Stimulated activated naive B cell treated with anti-CD40 and anti-IgM and Interleukin-4, amounts not matched to agents 10 μg/mL and 1 μg/mL and 100 μg/mL, for 72 hours (primary cell): Measurements from ENCODE around the gene CAMK2D.
"Not testable (repeated sequence)": the region's sequence is repeated elsewhere in the genome, so short reads cannot be mapped to it uniquely, and the experiment has no call there.

ENCODE experiments used
- ATAC-seq, 2 donors: fragments of 150-1000 bp; cut with Tn5 transposase; replicated peaks; 2 replicates each; pipeline ENCODE4 v1.10.0; 2021; ENCODE audit warnings: moderate library complexity in 1 of 2
- DNase-seq: peaks from one replicate; pipeline ENCODE4 v3.0.0; 2021
- H3K27ac Mint-ChIP-seq: one replicate; pipeline ENCODE4 v1.8.0; 2022; ENCODE audit warnings: mild to moderate bottlenecking, mixed read lengths
- H3K27me3 Mint-ChIP-seq, 2 donors: one replicate each; pipeline ENCODE4 v1.8.0; 2022; ENCODE audit warnings: mixed read lengths in 2 of 2
- H3K36me3 Mint-ChIP-seq, 2 donors: one replicate each; pipeline ENCODE4 v1.8.0; 2022; ENCODE audit warnings: mixed read lengths in 2 of 2, mild to moderate bottlenecking in 1 of 2
- H3K4me1 Mint-ChIP-seq, 2 donors: one replicate each; pipeline ENCODE4 v1.8.0; 2022; ENCODE audit warnings: mixed read lengths in 2 of 2, mild to moderate bottlenecking in 1 of 2
- H3K4me3 Mint-ChIP-seq, 2 donors: one replicate each; pipeline ENCODE4 v1.8.0; 2022; ENCODE audit warnings: mild to moderate bottlenecking in 2 of 2, mixed read lengths in 2 of 2, moderate library complexity in 1 of 2
- H3K9me3 Mint-ChIP-seq, 2 donors: one replicate each; pipeline ENCODE4 v1.8.0; 2022; ENCODE audit warnings: mixed read lengths in 2 of 2, mild to moderate bottlenecking in 1 of 2

The CAMK2D gene

DNA sequence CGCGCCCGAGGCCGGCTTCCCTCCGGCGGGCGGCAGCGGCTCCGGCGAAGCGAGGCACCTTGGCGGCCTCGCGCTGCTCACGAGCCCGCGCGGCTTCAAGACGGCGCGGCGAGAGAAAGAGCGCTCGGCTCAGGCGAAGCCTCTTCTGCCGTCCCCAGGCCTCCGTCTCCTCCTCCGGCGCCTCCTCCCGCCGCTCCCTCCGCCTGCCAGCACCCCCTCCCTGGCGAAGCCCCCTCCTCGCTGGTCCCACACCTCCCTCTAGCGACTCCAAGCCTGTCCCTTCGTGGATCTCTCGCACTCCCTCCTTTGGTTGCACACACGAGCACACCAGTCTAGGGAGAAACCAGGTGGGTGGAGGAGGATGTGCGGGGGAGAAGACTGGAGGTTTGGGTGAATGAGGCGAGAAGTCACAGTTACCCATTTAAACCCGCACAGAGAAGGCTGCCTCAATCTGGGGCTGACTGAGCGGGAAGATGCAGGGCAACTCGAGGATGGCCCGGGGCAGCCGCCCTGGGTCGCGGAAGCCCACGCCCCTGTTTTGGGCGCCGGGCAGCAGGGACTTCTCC is at the start of gene CAMK2D:
TSS of gene CAMK2D (minus strand) at position 119 of the 566 bp plus-strand sequence. CDS start 670 bp downstream, outside the sequence.
- Mint-ChIP-seq H3K36me3 (peaks cover 13 to 20% of the 10 kb centered on the region in 2 donors), H3K4me3 (peak within 1 kb of the TSS; percentile 96 to 98), H3K9me3 (no peaks in the 10 kb centered on the region), H3K27ac (peak within 1 kb of the TSS; percentile 99), H3K27me3 (no peaks in the 10 kb centered on the region), H3K4me1 (peaks cover 13 to 22% of the 10 kb centered on the region in 2 donors)
- peak; percentile 83 for DNase-seq
- peak; percentile 53 to 56 for ATAC-seq

DNA sequence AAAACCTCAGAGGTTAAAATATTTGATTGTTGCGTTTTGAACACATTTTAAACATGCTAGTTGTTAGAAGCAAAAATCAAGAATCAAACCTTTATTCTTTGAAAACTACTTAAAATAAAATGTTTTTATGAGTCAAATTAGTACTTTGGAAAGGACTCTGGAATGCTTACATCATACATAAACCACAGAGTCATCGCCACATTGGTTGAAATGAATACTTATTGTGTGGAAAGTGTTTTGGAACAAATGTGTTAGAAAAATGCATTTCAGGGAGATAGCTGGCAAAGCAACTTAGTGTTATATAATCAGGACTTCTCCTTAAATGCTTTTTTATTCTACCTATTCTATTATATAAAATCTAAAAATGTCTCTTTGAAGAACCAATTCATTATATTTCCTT is 49.4 kb upstream of the CAMK2D start:
- H3K4me1 Mint-ChIP-seq = peaks cover 0 to 4% of the 10 kb centered on the region in 2 donors
- H3K4me3 Mint-ChIP-seq = no peak overlapping the region
- H3K27me3 Mint-ChIP-seq = peaks cover 3 to 5% of the 10 kb centered on the region in 2 donors
- H3K9me3 Mint-ChIP-seq = peaks cover 0 to 2% of the 10 kb centered on the region in 2 donors
- no peak overlapping the region for H3K27ac Mint-ChIP-seq
- ATAC-seq (no peak), DNase-seq (no peak)
- H3K36me3 Mint-ChIP-seq = no peaks in the 10 kb centered on the region

DNA sequence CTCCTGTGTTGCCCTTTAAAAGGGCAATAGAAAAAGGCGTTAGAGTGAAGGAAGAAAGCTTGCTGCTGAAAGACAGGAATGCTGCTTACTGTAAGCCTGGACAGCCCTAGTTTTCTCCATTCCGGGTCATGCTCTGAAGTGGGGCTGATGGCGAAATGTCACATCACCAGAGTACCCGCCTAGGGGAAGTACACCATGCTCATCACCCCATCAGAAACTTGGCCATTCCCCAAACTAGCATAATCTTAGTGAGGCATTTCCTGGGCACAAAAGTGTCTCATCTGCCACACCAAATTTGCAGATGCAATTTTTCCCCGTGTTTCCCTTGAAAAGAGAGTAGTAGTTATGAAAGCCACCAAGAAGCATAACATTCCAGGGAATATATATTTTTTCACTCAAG is 47.8 kb upstream of the CAMK2D start:
- H3K9me3 Mint-ChIP-seq = no peaks in the 10 kb centered on the region
- peak; percentile 43 to 45 for ATAC-seq
- H3K4me1 Mint-ChIP-seq = peaks cover 0 to 2% of the 10 kb centered on the region in 2 donors
- no peak overlapping the region for H3K4me3 Mint-ChIP-seq
- no peak for DNase-seq
- H3K27me3 Mint-ChIP-seq = peaks cover 3 to 5% of the 10 kb centered on the region in 2 donors
- no peak overlapping the region for H3K27ac Mint-ChIP-seq
- H3K36me3 Mint-ChIP-seq = no peaks in the 10 kb centered on the region

DNA sequence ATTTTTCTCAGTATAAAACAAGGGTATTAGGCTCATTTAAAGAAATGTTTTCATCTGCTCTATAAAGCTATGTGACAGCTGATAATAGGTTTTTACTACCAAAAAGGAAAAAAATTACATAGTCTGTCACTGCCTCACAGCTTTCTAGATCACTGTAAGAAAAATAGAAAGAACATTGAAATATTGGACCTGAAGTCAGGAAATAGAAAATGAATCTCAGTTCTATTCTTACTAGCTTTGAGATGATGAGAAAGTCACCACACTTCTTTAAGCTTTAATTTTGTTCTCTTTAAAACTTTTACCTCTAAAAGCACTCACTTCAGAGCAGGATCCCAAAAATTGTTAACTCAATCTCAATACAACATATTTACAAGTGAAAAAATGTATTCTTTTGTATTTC is 45.3 kb upstream of the CAMK2D start:
- Mint-ChIP-seq H3K4me3 (no peak overlapping the region), H3K36me3 (no peaks in the 10 kb centered on the region), H3K27me3 (peaks cover 3 to 5% of the 10 kb centered on the region in 2 donors), H3K9me3 (peaks cover 0 to 4% of the 10 kb centered on the region in 2 donors), H3K27ac (no peak overlapping the region), H3K4me1 (peaks cover 0 to 2% of the 10 kb centered on the region in 2 donors)
- DNase-seq (no peak), ATAC-seq (no peak)

DNA sequence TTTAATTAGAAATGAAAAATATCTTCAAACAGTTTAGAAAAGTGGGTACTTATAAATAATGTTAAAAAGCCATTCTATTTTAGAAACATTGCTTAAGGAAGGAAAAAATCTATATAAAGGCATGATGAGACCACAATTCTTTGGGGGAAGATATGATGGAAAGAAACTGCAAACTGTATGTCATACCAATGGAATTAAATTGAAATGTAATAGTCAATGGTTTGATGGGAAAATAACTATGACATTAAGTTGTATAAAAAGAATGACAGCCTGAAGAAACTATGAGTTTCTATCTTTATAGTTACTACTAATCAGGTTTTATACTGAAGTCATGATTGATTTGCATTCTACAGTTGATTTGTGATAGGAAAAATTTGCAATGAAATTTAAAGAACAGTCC is 40.3 kb upstream of the CAMK2D start:
- Mint-ChIP-seq H3K9me3 (peaks cover 4 to 9% of the 10 kb centered on the region in 2 donors), H3K4me3 (no peak overlapping the region), H3K27ac (no peak overlapping the region), H3K27me3 (peaks cover 0 to 4% of the 10 kb centered on the region in 2 donors), H3K4me1 (no peaks in the 10 kb centered on the region), H3K36me3 (peaks cover 3% of the 10 kb centered on the region in 2 donors)
- no peak for DNase-seq
- no peak for ATAC-seq

DNA sequence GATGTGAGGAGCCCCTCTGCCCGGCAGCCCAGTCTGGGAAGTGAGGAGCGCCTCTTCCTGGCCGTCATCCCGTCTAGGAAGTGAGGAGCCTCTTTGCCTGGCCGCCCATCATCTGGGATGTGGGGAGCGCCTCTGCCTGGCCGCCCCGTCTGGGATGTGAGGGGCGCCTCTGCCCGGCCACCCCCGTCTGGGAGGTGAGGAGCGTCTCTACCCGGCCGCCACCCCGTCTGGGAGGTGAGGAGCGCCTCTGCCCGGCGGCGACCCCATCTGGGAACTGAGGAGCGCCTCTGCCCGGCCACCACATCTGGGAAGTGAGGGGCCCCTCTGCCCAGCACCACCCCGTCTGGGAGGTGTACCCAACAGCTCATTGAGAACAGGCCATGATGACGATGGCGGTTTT is 34.8 kb upstream of the CAMK2D start:
- H3K27ac Mint-ChIP-seq, H3K4me1 Mint-ChIP-seq, DNase-seq, H3K27me3 Mint-ChIP-seq, ATAC-seq, H3K4me3 Mint-ChIP-seq: not testable (repeated sequence)
- Mint-ChIP-seq H3K36me3 (peaks cover 12 to 17% of the 10 kb centered on the region in 2 donors), H3K9me3 (peaks cover 25% of the 10 kb centered on the region in 2 donors)

DNA sequence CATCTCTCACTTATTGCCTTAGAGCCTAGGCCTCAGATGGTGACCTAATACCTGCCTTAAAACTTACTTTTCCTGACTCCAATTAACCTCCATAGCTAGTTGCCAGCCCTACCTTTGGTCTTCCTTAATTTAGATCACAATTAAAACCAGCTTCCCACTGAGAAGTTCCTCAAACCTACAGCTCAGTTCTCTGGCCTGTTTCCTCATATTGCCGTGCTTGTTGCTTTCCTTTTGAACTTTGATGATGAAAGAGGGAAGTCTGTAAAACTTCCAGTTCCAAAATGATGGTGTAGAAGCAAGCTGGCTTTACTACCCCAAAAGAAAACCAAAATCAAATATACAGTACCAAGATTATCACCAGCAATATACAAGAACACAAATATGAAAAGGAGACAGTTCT is 28.9 kb upstream of the CAMK2D start:
- no peak overlapping the region for H3K27ac Mint-ChIP-seq
- no peak for DNase-seq
- peak; percentile 27 to 50 for ATAC-seq
- peaks cover 9 to 13% of the 10 kb centered on the region in 2 donors for H3K36me3 Mint-ChIP-seq
- H3K4me3 Mint-ChIP-seq = no peak overlapping the region
- peaks cover 4 to 6% of the 10 kb centered on the region in 2 donors for H3K27me3 Mint-ChIP-seq
- peaks cover 20 to 24% of the 10 kb centered on the region in 2 donors for H3K9me3 Mint-ChIP-seq
- H3K4me1 Mint-ChIP-seq = no peaks in the 10 kb centered on the region

DNA sequence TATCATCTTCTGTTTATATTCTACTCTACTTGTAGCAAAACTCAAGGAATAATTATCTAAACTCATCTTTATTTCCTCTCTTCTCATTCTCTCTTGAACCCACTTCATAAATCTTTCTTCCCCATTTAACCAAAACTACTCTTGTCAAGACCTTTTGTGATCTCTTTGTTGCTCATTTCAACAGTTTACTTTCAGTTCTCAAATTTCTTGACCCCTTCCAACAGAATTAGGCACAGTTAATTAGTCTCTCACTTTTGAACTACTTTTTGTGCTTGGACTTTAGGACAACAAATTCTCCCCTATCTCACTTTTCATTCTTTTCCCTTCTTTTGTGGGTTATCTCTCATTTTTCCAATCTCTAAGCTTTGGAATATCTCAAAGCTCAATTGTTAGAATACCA is 27.4 kb upstream of the CAMK2D start:
- DNase-seq (no peak), ATAC-seq (peak in 1 of 2 donors; percentile 38)
- Mint-ChIP-seq H3K9me3 (peaks cover 15 to 19% of the 10 kb centered on the region in 2 donors), H3K4me1 (peaks cover 0 to 2% of the 10 kb centered on the region in 2 donors), H3K27ac (no peak overlapping the region), H3K36me3 (peaks cover 5 to 9% of the 10 kb centered on the region in 2 donors), H3K27me3 (peaks cover 0 to 6% of the 10 kb centered on the region in 2 donors), H3K4me3 (no peak overlapping the region)

DNA sequence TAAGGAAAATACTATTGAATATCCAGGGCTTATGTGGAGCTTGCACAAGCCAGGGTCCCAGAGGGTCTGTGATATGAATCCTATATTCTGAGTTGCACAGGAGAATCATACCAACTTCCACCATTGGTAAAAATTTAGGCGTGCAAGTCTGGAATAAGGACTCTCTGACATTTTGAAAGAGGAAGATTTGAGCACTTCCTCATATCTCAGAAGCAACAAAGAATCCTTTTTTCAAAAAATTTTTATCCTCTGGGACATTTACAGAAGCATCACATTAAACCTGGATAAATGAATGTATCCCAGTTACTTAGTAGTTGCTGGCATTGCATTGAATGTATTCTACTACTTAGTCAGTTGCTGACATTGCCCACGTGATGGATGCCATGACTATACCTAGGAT is 24.2 kb upstream of the CAMK2D start:
- H3K27me3 Mint-ChIP-seq = peaks cover 0 to 5% of the 10 kb centered on the region in 2 donors
- H3K36me3 Mint-ChIP-seq = no peaks in the 10 kb centered on the region
- no peak for ATAC-seq
- DNase-seq = no peak
- H3K27ac Mint-ChIP-seq = no peak overlapping the region
- no peak overlapping the region for H3K4me3 Mint-ChIP-seq
- peaks cover 0 to 2% of the 10 kb centered on the region in 2 donors for H3K9me3 Mint-ChIP-seq
- H3K4me1 Mint-ChIP-seq = peaks cover 0 to 2% of the 10 kb centered on the region in 2 donors

DNA sequence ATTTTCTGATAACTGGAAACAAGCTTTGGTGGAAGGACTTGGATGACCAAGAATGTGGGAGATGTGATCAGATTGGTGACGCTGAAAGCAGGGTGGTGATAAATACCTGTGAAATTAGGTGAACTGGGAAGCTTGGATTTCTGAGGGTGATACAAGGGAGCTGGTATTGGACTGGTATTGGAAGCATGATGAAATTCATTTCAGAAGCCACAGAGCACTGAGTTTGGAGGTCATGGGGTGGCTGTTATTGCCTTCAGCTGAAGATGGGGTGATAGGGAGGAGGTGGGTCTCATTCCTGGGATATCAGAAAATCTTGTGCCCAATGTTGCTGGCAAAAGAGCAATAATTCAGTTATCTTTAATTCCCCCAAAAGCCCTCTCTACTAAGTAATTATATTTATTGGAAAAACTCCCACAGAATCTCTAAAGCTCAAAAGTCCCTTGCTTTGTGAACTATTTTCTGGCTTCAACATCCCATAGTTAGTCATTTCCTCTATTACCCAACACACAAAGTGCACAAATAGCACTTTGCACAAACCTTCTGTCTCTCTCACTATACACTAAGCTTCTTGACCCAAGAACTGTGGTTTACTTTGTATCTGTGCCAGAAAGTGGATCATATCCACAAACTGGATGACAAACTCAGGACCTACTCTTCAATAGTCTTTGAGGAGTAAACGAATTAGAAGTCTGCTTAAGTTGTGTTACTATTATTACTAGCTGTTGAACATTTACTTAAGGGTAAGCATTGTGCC is 23.1 kb upstream of the CAMK2D start:
- Mint-ChIP-seq H3K27ac (no peak overlapping the region), H3K36me3 (no peaks in the 10 kb centered on the region), H3K9me3 (peaks cover 0 to 2% of the 10 kb centered on the region in 2 donors), H3K4me3 (no peak overlapping the region), H3K4me1 (peaks cover 0 to 2% of the 10 kb centered on the region in 2 donors), H3K27me3 (peaks cover 0 to 5% of the 10 kb centered on the region in 2 donors)
- no peak for DNase-seq
- ATAC-seq = no peak

DNA sequence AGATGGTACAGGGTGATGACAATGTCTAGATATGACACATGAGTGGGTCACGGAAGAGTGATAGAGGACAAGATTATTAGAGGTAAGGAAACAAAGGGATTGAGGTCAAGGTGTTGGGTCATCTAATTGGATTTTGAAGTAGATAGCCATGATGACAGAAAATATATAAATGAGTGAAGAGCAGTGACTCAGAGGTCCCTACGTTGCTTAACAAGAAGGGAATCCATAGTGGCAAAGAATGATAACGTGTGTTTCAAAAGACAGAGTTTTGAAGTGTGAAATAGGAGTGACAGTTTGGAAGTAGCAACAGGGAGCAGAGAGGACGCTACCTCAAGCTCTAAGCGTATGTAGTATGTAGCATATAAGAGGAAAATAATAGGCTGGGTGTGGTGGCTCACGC is 22.2 kb upstream of the CAMK2D start:
- peaks cover 0 to 2% of the 10 kb centered on the region in 2 donors for H3K9me3 Mint-ChIP-seq
- H3K4me1 Mint-ChIP-seq = peaks cover 0 to 2% of the 10 kb centered on the region in 2 donors
- ATAC-seq (no peak), DNase-seq (no peak)
- no peaks in the 10 kb centered on the region for H3K36me3 Mint-ChIP-seq
- H3K27me3 Mint-ChIP-seq = peaks cover 0 to 5% of the 10 kb centered on the region in 2 donors
- H3K4me3 Mint-ChIP-seq = no peak overlapping the region
- H3K27ac Mint-ChIP-seq = no peak overlapping the region

DNA sequence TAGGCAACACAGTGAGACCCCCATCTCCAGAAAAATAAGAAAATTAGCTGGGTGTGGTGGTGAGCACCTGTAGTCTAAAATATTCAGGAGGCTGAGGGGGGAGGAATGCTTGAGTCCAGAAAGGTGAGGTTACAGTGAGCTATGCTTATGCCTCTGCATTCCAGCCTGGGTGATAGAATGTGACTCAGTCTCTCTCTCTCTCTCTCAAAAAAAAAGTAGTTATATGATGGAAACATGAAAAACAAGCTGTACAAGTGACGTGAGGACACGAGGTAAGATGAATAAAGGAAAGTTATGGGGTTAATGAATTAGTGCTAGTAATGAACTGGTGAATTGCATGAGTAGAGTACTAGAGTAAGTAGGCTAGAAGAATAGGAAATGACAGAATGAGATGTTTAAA is 21.8 kb upstream of the CAMK2D start:
- Mint-ChIP-seq H3K36me3 (no peaks in the 10 kb centered on the region), H3K27ac (no peak overlapping the region), H3K4me1 (peaks cover 0 to 2% of the 10 kb centered on the region in 2 donors), H3K4me3 (no peak overlapping the region), H3K27me3 (peaks cover 0 to 5% of the 10 kb centered on the region in 2 donors), H3K9me3 (peaks cover 0 to 2% of the 10 kb centered on the region in 2 donors)
- DNase-seq (no peak), ATAC-seq (no peak)

DNA sequence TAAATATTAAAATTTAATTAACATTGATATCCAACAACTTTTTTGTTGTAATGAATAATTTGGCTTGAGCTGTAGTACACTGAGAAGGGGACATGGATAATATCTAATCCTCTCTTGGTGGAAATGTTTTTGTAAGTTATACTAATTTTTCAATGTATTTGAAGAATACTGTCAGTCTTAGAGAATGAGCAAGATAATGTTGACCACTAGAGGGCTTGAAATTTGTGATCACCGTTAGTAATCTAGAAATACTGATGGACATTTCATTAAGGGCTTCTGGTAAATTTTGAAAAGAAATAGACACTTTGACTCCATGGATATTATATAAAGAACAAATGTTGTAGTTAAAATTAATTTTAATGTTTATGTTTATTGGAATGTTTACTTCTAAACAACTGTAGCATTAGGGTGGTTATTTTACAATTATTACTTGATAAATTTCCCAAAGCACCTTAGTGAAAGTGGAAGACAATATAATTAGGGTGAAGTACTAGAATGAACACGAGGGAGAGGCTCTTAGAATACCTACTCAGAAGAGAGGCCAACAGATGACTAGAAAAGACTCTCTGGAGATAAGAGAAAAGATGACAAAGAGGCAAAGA is 20.0 kb upstream of the CAMK2D start:
- Mint-ChIP-seq H3K4me1 (peaks cover 2% of the 10 kb centered on the region in 2 donors), H3K4me3 (no peak overlapping the region), H3K27ac (no peak overlapping the region), H3K36me3 (no peaks in the 10 kb centered on the region), H3K27me3 (peaks cover 0 to 5% of the 10 kb centered on the region in 2 donors), H3K9me3 (peaks cover 0 to 2% of the 10 kb centered on the region in 2 donors)
- ATAC-seq (peak; percentile 48 to 65), DNase-seq (no peak)

DNA sequence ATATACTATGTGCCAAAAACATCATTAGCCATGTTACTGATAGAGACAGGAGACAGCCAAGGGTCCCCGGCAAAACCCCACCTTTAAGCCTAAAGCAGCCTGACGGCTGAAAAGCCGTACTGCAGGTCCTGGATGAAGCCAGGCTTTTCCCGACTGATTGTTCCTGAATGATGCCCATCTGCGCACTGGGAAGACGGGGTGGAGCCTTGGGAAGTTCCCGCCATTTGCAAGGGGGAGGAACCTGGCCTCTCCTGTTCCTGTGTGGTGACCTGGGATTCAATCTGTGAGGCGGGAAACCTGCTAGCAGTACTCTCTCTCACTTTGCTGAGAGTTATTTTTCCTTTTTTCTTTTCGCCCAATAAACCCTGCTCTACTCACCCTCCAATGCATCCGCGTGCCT is 15.1 kb upstream of the CAMK2D start:
- DNase-seq = no peak
- H3K27ac Mint-ChIP-seq = no peak overlapping the region
- H3K4me1 Mint-ChIP-seq = peaks cover 5 to 17% of the 10 kb centered on the region in 2 donors
- H3K27me3 Mint-ChIP-seq = peaks cover 11 to 16% of the 10 kb centered on the region in 2 donors
- H3K36me3 Mint-ChIP-seq = no peaks in the 10 kb centered on the region
- H3K9me3 Mint-ChIP-seq = peaks cover 0 to 1% of the 10 kb centered on the region in 2 donors
- no peak overlapping the region for H3K4me3 Mint-ChIP-seq
- no peak for ATAC-seq
